GM12878 (cell line): ENCODE results near the gene KRTAP2-4.

Source experiments
- MXI1 ChIP-seq: fragments of 150-350 bp; IDR thresholded peaks from 2 replicates; pipeline ENCODE4 v1.6.1; 2011; ENCODE audit warnings: low read depth, mild to moderate bottlenecking, inconsistent platforms, low read length, improper control_type of control experiment
- POLR2A ChIP-seq: IDR thresholded peaks from 2 replicates; pipeline ENCODE4 v1.6.1; 2011; ENCODE audit warnings: low read depth, mild to moderate bottlenecking, low read length
- POLR2AphosphoS5 ChIP-seq: IDR thresholded peaks from 2 replicates; pipeline ENCODE4 v1.6.1; 2011; ENCODE audit warnings: mild to moderate bottlenecking, low read length, inconsistent platforms
- TF ChIP-seq, protein P1 (sequence below), 3 experiments: IDR thresholded peaks in 2 of 3; conservative IDR thresholded peaks in 1 of 3; 2 replicates each; pipeline ENCODE4 v1.5.1; 2011; ENCODE audit warnings: low read depth in 3 of 3, low read length in 3 of 3, mild to moderate bottlenecking in 3 of 3, control low read depth in 2 of 3, moderate library complexity in 2 of 3, inconsistent platforms in 1 of 3, mixed read lengths in 1 of 3; ENCODE audit not compliant: control insufficient read depth in 2 of 3, insufficient read depth in 1 of 3; ENCODE audit errors: extremely low read depth in 1 of 3

DNA sequence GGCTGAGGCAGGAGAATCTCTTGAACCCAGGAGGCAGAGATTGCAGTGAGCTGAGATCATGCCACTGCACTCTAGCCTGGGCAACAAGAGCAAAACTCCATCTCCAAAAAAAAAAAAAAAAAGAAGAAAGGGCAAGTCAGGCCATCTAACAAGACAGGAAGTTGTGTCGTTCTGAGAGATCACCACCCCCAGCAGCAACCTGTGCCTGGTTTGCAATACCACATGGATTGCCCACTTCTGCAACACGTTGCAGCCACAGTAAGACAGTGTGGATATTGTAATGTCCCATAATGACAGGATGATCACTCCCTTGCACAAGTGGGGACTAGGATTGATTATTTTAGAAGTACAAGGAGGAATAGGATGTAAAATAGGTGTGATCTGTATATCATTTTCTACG, 3.4 kb upstream of the KRTAP2-4 start:
- TF ChIP-seq, protein P1, sequence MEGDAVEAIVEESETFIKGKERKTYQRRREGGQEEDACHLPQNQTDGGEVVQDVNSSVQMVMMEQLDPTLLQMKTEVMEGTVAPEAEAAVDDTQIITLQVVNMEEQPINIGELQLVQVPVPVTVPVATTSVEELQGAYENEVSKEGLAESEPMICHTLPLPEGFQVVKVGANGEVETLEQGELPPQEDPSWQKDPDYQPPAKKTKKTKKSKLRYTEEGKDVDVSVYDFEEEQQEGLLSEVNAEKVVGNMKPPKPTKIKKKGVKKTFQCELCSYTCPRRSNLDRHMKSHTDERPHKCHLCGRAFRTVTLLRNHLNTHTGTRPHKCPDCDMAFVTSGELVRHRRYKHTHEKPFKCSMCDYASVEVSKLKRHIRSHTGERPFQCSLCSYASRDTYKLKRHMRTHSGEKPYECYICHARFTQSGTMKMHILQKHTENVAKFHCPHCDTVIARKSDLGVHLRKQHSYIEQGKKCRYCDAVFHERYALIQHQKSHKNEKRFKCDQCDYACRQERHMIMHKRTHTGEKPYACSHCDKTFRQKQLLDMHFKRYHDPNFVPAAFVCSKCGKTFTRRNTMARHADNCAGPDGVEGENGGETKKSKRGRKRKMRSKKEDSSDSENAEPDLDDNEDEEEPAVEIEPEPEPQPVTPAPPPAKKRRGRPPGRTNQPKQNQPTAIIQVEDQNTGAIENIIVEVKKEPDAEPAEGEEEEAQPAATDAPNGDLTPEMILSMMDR (IDR thresholded peaks at IDR 0.05 in 2 of 3, conservative IDR thresholded peaks at IDR 0.05 in 1 of 3; ENCODE audit: control insufficient read depth in 2 of 3, extremely low read depth in 1 of 3, insufficient read depth in 1 of 3, low read depth in 3 of 3, low read length in 3 of 3) = no peak
- no peak for TF ChIP-seq MXI1
- no peak for TF ChIP-seq POLR2AphosphoS5
- TF ChIP-seq POLR2A = no peak
